ENCODE data around the gene ACER2. TPM values are rescaled to one million over a fixed set of nuclear protein-coding genes. Genes with fewer than 3 reads are reported as not detected.

The ACER2 gene
- total and polyA plus RNA-seq, 11 donors: 0.95 to 4.5 (median 3.7) TPM

DNA sequence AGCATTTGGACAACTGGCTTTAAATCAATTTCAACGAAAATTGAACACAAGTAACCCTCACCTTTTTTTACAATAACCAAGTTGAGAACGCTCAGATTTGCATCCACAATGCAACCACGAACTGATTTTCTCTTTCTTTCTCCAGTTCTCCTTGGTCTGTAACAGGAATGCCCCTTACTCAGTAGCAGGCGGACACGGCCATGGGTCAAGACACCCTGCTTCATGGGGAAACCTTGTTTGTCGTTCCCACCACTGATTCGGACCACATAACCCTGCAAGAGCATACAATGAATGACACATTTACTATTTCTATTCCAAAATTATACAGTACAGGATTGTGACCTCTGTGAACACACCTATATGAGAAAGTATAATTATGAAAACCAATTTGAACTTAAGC lies 30.2 kb upstream of the ACER2 start:
- Histone ChIP-seq H3K4me1 (peaks cover 0 to 38% (median 18%) of the 10 kb centered on the region in 12 donors), H3K27ac (peak overlapping the region in 5 of 12 donors; percentile 89 to 97 (median 95)), H3K27me3 (no peaks in the 10 kb centered on the region), H3K4me3 (peak overlapping the region; percentile 44 to 86 (median 75)), H3K9me3 (no peaks in the 10 kb centered on the region), H3K36me3 (peaks cover 0 to 58% (median 52%) of the 10 kb centered on the region in 9 donors)
- DNase-seq (no peak), ATAC-seq (no peak)
- no peak for TF ChIP-seq POLR2A (IDR thresholded peaks at IDR 0.05)
- TF ChIP-seq, protein P1, sequence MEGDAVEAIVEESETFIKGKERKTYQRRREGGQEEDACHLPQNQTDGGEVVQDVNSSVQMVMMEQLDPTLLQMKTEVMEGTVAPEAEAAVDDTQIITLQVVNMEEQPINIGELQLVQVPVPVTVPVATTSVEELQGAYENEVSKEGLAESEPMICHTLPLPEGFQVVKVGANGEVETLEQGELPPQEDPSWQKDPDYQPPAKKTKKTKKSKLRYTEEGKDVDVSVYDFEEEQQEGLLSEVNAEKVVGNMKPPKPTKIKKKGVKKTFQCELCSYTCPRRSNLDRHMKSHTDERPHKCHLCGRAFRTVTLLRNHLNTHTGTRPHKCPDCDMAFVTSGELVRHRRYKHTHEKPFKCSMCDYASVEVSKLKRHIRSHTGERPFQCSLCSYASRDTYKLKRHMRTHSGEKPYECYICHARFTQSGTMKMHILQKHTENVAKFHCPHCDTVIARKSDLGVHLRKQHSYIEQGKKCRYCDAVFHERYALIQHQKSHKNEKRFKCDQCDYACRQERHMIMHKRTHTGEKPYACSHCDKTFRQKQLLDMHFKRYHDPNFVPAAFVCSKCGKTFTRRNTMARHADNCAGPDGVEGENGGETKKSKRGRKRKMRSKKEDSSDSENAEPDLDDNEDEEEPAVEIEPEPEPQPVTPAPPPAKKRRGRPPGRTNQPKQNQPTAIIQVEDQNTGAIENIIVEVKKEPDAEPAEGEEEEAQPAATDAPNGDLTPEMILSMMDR (IDR thresholded peaks at IDR 0.05): no peak
- WGBS, 4 donors: 39 to 51% (median 47%) methylated on average over 7 of the region's 7 CpGs
- intact Hi-C loops (cut with DNase I): loop anchor here in 7 of 10 donors (5.0 to 10.0 kb wide), 8 partner anchors 74 to 284 kb away; partner anchors contain the start of genes DENND4C (in 1 of the 7), HAUS6 (in 1 of the 7) and PLIN2 (in 1 of the 7)

DNA sequence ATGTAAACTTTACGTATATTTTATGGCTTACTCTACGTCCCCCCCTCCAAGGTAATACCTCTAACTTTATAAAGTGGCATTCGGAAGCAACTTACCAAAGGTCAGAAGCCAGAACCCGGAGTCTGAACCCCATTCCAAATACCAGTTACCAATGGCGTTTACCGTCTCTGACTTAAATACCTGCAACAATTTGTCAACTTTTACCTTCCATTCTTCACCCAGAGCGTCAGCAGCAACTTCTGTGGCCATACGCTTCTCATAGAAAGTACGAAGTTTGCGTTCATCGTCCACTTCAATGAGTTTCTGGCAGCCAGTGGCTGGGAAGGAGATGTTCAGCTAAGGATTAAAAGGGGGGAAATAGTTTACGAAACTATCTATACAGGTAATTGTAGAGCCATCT lies 29.5 kb upstream of the ACER2 start:
- Histone ChIP-seq H3K4me3 (peak overlapping the region; percentile 44 to 86 (median 75)), H3K27me3 (no peaks in the 10 kb centered on the region), H3K4me1 (peaks cover 0 to 38% (median 18%) of the 10 kb centered on the region in 12 donors), H3K27ac (peak overlapping the region; percentile 64 to 97 (median 91)), H3K36me3 (peaks cover 0 to 52% (median 46%) of the 10 kb centered on the region in 9 donors), H3K9me3 (no peaks in the 10 kb centered on the region)
- intact Hi-C loops (cut with DNase I): loop anchor here in 7 of 10 donors (5.0 to 10.0 kb wide), 8 partner anchors 74 to 284 kb away; partner anchors contain the start of genes DENND4C (in 1 of the 7), HAUS6 (in 1 of the 7) and PLIN2 (in 1 of the 7)
- no peak for ATAC-seq
- no peak for TF ChIP-seq POLR2A (IDR thresholded peaks at IDR 0.05)
- TF ChIP-seq, protein P1 (IDR thresholded peaks at IDR 0.05): no peak
- no peak for DNase-seq
- WGBS, 4 donors: 7 to 10% (median 8%) methylated on average over 12 of the region's 12 CpGs

DNA sequence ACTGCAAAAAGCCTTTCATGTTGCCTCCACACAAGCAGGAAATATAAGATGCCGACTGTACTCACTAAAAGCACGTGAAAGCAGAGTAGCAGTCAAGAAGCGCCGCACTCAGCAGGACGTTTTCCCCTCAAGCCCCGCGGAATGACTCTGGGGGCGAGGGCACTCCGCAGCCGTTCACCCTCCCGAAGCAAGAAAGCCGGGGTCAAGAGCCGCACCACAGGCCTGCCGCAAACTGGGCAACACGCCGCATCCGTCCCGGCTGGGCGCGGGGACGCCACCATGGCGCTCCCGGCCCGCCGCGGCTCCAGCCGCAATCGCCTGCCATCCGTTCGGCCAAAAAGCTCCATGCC lies 29.1 kb upstream of the ACER2 start:
- ATAC-seq: peak; percentile 29 to 64 (median 62)
- H3K27me3 ChIP-seq: no peaks in the 10 kb centered on the region
- TF ChIP-seq, protein P1 (IDR thresholded peaks at IDR 0.05): peak in 1 of 12 donors; percentile 6
- TF ChIP-seq POLR2A (IDR thresholded peaks at IDR 0.05): no peak
- DNase-seq: no peak
- intact Hi-C loops (cut with DNase I): loop anchor here in 9 of 10 donors (1.0 to 10.0 kb wide), 13 partner anchors 29 to 285 kb away; partner anchors contain the start of genes ACER2 (in 4 of the 9), DENND4C (in 2 of the 9), HAUS6 (in 2 of the 9) and PLIN2 (in 1 of the 9)
- peak overlapping the region; percentile 64 to 97 (median 91) for H3K27ac ChIP-seq
- no peaks in the 10 kb centered on the region for H3K9me3 ChIP-seq
- peaks cover 0 to 48% (median 42%) of the 10 kb centered on the region in 9 donors for H3K36me3 ChIP-seq
- WGBS, 4 donors: 0 to 1% (median 1%) methylated on average over 28 to 30 of the region's 30 CpGs
- H3K4me3 ChIP-seq: peak overlapping the region; percentile 44 to 86 (median 75)
- peaks cover 0 to 38% (median 18%) of the 10 kb centered on the region in 12 donors for H3K4me1 ChIP-seq

DNA sequence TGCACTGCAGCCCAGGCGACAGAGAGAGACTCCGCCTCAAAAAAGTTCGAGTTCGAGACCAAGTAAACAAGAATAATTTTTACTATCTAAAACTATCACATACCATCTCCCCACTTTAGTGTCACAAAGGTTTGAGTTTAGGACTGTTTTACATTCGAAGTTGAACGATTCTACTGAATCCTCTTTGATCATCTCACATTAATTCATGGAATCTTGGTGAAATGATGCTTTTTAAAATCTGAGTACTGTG lies 28.1 kb upstream of the ACER2 start:
- no peak for TF ChIP-seq POLR2A (IDR thresholded peaks at IDR 0.05)
- TF ChIP-seq, protein P1 (IDR thresholded peaks at IDR 0.05): no peak
- intact Hi-C loops (cut with DNase I): loop anchor here in 7 of 10 donors (1.0 to 10.0 kb wide), 6 partner anchors 28 to 276 kb away; partner anchors contain the start of genes ACER2 (in 4 of the 7), DENND4C (in 1 of the 7) and HAUS6 (in 1 of the 7)
- Histone ChIP-seq H3K27ac (peak overlapping the region; percentile 64 to 97 (median 91)), H3K36me3 (peaks cover 0 to 37% (median 31%) of the 10 kb centered on the region in 9 donors), H3K4me3 (peak overlapping the region; percentile 44 to 86 (median 75)), H3K9me3 (no peaks in the 10 kb centered on the region), H3K27me3 (no peaks in the 10 kb centered on the region), H3K4me1 (peaks cover 0 to 38% (median 18%) of the 10 kb centered on the region in 12 donors)
- DNase-seq: no peak
- WGBS, 4 donors: 39 to 64% (median 58%) methylated on average over 6 of the region's 6 CpGs
- ATAC-seq: no peak
